Measurements from ENCODE around the gene RASGRP4.
A peak's percentile ranks its signal among the peaks of the same experiment; 100 is the strongest.

RASGRP4 gene

GRCh38 chr19:38375748-38376147 lies 50.3 kb downstream of the RASGRP4 start:
- H3K4me3 ChIP-seq (ENCODE audit: low read depth, low read length): peak overlapping the region; percentile 93
- TF ChIP-seq CTCF (IDR thresholded peaks at IDR 0.05; ENCODE audit: low read depth, low read length): no peak

DNA sequence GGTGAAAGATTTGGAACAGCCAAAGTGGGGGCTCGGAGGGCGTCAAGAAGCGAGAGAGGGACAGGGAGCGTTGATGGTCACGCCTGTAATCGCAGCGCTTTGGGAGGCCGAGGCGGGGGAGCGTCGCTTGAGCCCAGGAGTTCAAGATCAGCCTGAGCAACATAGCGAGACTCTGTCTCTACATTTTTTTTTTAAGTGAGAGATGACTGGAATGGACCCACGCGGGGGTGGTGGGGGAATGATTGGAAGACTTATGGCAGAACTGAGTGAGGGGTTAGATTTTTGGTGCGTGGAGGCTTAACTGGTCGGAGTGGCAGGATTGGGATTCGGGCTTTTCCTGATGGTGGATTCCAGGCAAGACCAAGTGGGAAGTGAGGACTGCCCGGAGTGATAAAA lies 50.9 kb downstream of the RASGRP4 start:
- TF ChIP-seq CTCF (IDR thresholded peaks at IDR 0.05; ENCODE audit: low read depth, low read length): no peak
- peak overlapping the region; percentile 93 for H3K4me3 ChIP-seq (ENCODE audit: low read depth, low read length)

DNA sequence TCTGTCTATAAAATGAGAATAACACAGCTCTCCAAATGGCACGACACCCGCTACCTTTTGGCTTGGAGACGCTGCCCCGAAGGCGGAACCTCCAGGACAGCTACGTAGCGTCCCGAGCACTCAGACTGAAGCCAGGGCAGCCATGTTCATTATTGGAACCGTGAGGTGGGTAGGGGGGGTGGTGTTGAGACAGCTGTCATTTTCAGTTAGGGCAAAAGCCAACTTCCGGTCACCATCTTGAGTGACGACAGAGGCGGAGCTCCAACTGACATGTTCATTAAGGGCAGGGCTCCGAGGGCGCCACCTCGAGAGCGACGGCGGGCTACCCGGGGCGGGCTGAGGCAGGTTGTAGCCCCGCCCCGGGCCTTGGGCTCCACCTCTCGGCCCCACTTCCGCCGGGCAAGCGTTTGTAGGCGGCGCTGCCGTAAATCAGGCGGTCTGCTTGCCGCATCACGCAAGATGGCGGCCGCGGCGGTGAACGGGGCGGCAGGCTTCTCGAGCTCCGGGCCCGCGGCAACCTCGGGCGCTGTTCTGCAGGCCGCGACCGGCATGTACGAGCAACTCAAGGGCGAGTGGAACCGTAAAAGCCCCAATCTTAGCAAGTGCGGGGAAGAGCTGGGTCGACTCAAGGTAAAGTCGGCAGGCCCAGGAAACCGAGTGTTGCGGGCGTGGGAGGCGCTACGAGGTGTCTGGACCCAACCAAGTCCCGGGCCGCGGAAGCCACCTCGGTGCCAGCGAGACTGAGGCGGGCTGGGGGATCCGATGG lies 51.5 kb downstream of the RASGRP4 start, which contains the start of gene PSMD8:
PSMD8 (plus strand) TSS at position 240 of the 766 bp plus-strand sequence; CDS start at position 271, 31 bp downstream.
- no peak for TF ChIP-seq CTCF (IDR thresholded peaks at IDR 0.05; ENCODE audit: low read depth, low read length)
- peak within 1 kb of the TSS; percentile 93 for H3K4me3 ChIP-seq (ENCODE audit: low read depth, low read length)

DNA sequence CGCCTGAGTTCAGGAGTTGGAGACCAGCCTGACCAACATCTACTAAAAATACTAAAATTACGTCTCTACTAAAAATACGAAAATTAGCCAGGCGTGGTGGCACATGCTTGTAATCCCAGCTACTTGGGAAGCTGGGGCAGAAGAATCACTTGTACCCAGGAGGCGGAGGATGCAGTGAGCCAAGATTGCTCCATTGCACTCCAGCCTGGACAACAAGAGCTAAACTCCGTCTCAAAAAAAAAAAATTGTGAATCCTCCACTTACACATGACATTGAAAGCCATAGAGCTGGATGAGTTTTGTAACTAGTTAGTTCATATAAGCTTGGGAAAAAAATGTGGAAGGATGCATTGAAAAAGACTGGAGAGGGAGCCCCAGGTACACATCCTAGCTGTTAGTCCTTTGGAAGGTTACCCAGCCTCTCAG lies 52.1 kb downstream of the RASGRP4 start:
- no peak for TF ChIP-seq CTCF (IDR thresholded peaks at IDR 0.05; ENCODE audit: low read depth, low read length)
- peak overlapping the region; percentile 93 for H3K4me3 ChIP-seq (ENCODE audit: low read depth, low read length)

- no peak overlapping the region for H3K4me3 ChIP-seq (ENCODE audit: low read depth, low read length)
- TF ChIP-seq CTCF (IDR thresholded peaks at IDR 0.05; ENCODE audit: low read depth, low read length): no peak
These were observed 54.9 kb downstream of the RASGRP4 start for GRCh38 chr19:38371081-38371480.

- TF ChIP-seq CTCF (IDR thresholded peaks at IDR 0.05; ENCODE audit: low read depth, low read length): no peak
- no peak overlapping the region for H3K4me3 ChIP-seq (ENCODE audit: low read depth, low read length)
These were observed 55.7 kb downstream of the RASGRP4 start for GRCh38 chr19:38370299-38370698.

GRCh38 chr19:38369584-38369983 lies 56.4 kb downstream of the RASGRP4 start:
- no peak for TF ChIP-seq CTCF (IDR thresholded peaks at IDR 0.05; ENCODE audit: low read depth, low read length)
- H3K4me3 ChIP-seq (ENCODE audit: low read depth, low read length): no peak overlapping the region
